ENCODE results near the gene PGAP2. TPM values are rescaled to one million over a fixed set of nuclear protein-coding genes. Genes with fewer than 3 reads are reported as not detected.
A peak's percentile ranks its signal among the peaks of the same experiment; 100 is the strongest.
"Not testable (repeated sequence)": the region's sequence is repeated elsewhere in the genome, so short reads cannot be mapped to it uniquely, and the experiment has no call there.

PGAP2 gene
- total RNA-seq, 1 donor: 10.9 TPM

- peak; percentile 73 for DNase-seq (ENCODE audit: insufficient read length, low spot score, missing footprints)
- no peak overlapping the region for H3K27ac ChIP-seq (ENCODE audit: low read depth, low read length)
- H2AFZ ChIP-seq (ENCODE audit: low read length): peak overlapping the region; percentile 99
- no peaks in the 10 kb centered on the region for H3K9me3 ChIP-seq (ENCODE audit: low read depth, low read length)
- H3K79me2 ChIP-seq (ENCODE audit: insufficient read depth, low read length): no peaks in the 10 kb centered on the region
- peak overlapping the region; percentile 93 for H3K4me3 ChIP-seq (ENCODE audit: insufficient read depth, low read length)
- H4K20me1 ChIP-seq (ENCODE audit: insufficient read depth, low read length): no peaks in the 10 kb centered on the region
- peak; percentile 45 for TF ChIP-seq CTCF (IDR thresholded peaks at IDR 0.05; ENCODE audit: extremely low read depth, low read depth, low read length)
- H3K4me2 ChIP-seq (ENCODE audit: insufficient read depth, low read length): peak overlapping the region; percentile 100
- peaks cover 12% of the 10 kb centered on the region for H3K4me1 ChIP-seq (ENCODE audit: insufficient read depth, low read length)
- no peaks in the 10 kb centered on the region for H3K36me3 ChIP-seq (ENCODE audit: insufficient read depth, low read length)
- no peaks in the 10 kb centered on the region for H3K27me3 ChIP-seq (ENCODE audit: insufficient read depth, low read length)
Observed at GRCh38 chr11:3808861-3809623, 682 bp downstream of the PGAP2 start.

- H3K36me3 ChIP-seq (ENCODE audit: insufficient read depth, low read length): no peaks in the 10 kb centered on the region
- no peak overlapping the region for H3K4me3 ChIP-seq (ENCODE audit: insufficient read depth, low read length)
- no peaks in the 10 kb centered on the region for H3K9me3 ChIP-seq (ENCODE audit: low read depth, low read length)
- H3K27me3 ChIP-seq (ENCODE audit: insufficient read depth, low read length): no peaks in the 10 kb centered on the region
- H2AFZ ChIP-seq (ENCODE audit: low read length): no peak overlapping the region
- peaks cover 8% of the 10 kb centered on the region for H3K4me1 ChIP-seq (ENCODE audit: insufficient read depth, low read length)
- no peak for DNase-seq (ENCODE audit: insufficient read length, low spot score, missing footprints)
- no peaks in the 10 kb centered on the region for H3K79me2 ChIP-seq (ENCODE audit: insufficient read depth, low read length)
- no peaks in the 10 kb centered on the region for H4K20me1 ChIP-seq (ENCODE audit: insufficient read depth, low read length)
- no peak for TF ChIP-seq CTCF (IDR thresholded peaks at IDR 0.05; ENCODE audit: extremely low read depth, low read depth, low read length)
- no peak overlapping the region for H3K27ac ChIP-seq (ENCODE audit: low read depth, low read length)
- no peak overlapping the region for H3K4me2 ChIP-seq (ENCODE audit: insufficient read depth, low read length)
Observed at GRCh38 chr11:3809624-3809928, 1.2 kb downstream of the PGAP2 start.

- H2AFZ ChIP-seq (ENCODE audit: low read length): no peak overlapping the region
- DNase-seq (ENCODE audit: insufficient read length, low spot score, missing footprints): peak; percentile 68
- H3K4me2 ChIP-seq (ENCODE audit: insufficient read depth, low read length): no peak overlapping the region
- no peaks in the 10 kb centered on the region for H3K36me3 ChIP-seq (ENCODE audit: insufficient read depth, low read length)
- peaks cover 8% of the 10 kb centered on the region for H3K4me1 ChIP-seq (ENCODE audit: insufficient read depth, low read length)
- TF ChIP-seq CTCF (IDR thresholded peaks at IDR 0.05; ENCODE audit: extremely low read depth, low read depth, low read length): no peak
- no peaks in the 10 kb centered on the region for H3K27me3 ChIP-seq (ENCODE audit: insufficient read depth, low read length)
- no peaks in the 10 kb centered on the region for H3K9me3 ChIP-seq (ENCODE audit: low read depth, low read length)
- no peaks in the 10 kb centered on the region for H4K20me1 ChIP-seq (ENCODE audit: insufficient read depth, low read length)
- H3K79me2 ChIP-seq (ENCODE audit: insufficient read depth, low read length): no peaks in the 10 kb centered on the region
- H3K27ac ChIP-seq (ENCODE audit: low read depth, low read length): no peak overlapping the region
- no peak overlapping the region for H3K4me3 ChIP-seq (ENCODE audit: insufficient read depth, low read length)
Observed at GRCh38 chr11:3810446-3810845, 2.1 kb downstream of the PGAP2 start.

GRCh38 chr11:3810951-3811350 is 2.6 kb downstream of the PGAP2 start:
- no peak overlapping the region for H3K27ac ChIP-seq (ENCODE audit: low read depth, low read length)

GRCh38 chr11:3814832-3815231 is 6.5 kb downstream of the PGAP2 start:
- H3K27ac ChIP-seq (ENCODE audit: low read depth, low read length); H3K27me3 ChIP-seq (ENCODE audit: insufficient read depth, low read length); DNase-seq (ENCODE audit: insufficient read length, low spot score, missing footprints); H4K20me1 ChIP-seq (ENCODE audit: insufficient read depth, low read length); H2AFZ ChIP-seq (ENCODE audit: low read length); H3K4me2 ChIP-seq (ENCODE audit: insufficient read depth, low read length); H3K36me3 ChIP-seq (ENCODE audit: insufficient read depth, low read length); H3K79me2 ChIP-seq (ENCODE audit: insufficient read depth, low read length); H3K9me3 ChIP-seq (ENCODE audit: low read depth, low read length); H3K4me1 ChIP-seq (ENCODE audit: insufficient read depth, low read length); H3K4me3 ChIP-seq (ENCODE audit: insufficient read depth, low read length): not testable (repeated sequence)

More at GRCh38 chr11:3810951-3811350, 2.6 kb downstream of the PGAP2 start:
- Histone ChIP-seq H3K36me3 (ENCODE audit: insufficient read depth, low read length) (no peaks in the 10 kb centered on the region), H3K79me2 (ENCODE audit: insufficient read depth, low read length) (no peaks in the 10 kb centered on the region), H3K4me3 (ENCODE audit: insufficient read depth, low read length) (no peak overlapping the region), H3K4me1 (ENCODE audit: insufficient read depth, low read length) (peaks cover 8% of the 10 kb centered on the region), H2AFZ (ENCODE audit: low read length) (no peak overlapping the region), H3K4me2 (ENCODE audit: insufficient read depth, low read length) (no peak overlapping the region), H3K9me3 (ENCODE audit: low read depth, low read length) (no peaks in the 10 kb centered on the region), H3K27me3 (ENCODE audit: insufficient read depth, low read length) (no peaks in the 10 kb centered on the region), H4K20me1 (ENCODE audit: insufficient read depth, low read length) (no peaks in the 10 kb centered on the region)
- peak; percentile 81 for DNase-seq (ENCODE audit: insufficient read length, low spot score, missing footprints)
- TF ChIP-seq CTCF (IDR thresholded peaks at IDR 0.05; ENCODE audit: extremely low read depth, low read depth, low read length): no peak
